HG02588 (cell line): Measurements from ENCODE around the gene ZNF737.
"Not testable (repeated sequence)": the region's sequence is repeated elsewhere in the genome, so short reads cannot be mapped to it uniquely, and the experiment has no call there.

Experiments
- ATAC-seq: cut with Tn5 transposase; IDR thresholded peaks from one replicate; pipeline ENCODE4 v1.9.1; 2021; ENCODE audit warnings: mild to moderate bottlenecking, moderate library complexity; ENCODE audit not compliant: unreplicated experiment

The ZNF737 gene

GRCh38 chr19:20565321-20566018 lies at the start of gene ZNF737:
ZNF737 (minus strand) TSS chr19:20565781; CDS start chr19:20565640, 141 bp downstream.
- peak; percentile 93 for ATAC-seq

DNA sequence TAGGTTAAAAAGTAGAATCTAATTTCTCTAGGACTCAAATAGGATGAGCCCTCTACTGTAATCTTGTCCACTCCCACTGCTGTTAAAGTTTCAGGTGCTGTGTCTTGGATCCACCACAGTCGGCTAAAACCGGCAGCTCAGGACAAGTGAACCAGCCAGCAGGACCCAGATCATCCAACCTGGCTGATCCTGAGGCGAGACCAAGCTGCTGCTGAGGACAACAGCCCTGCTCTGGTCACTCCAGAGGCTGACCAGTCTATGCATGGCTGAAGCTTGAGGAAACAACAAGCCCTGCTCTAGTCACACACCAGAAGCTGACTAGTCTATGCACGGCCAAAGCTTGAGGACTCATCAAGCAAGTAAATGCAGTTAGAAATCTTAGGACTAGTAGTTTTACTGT lies 49.4 kb upstream of the ZNF737 start:
- not testable (repeated sequence) for ATAC-seq

DNA sequence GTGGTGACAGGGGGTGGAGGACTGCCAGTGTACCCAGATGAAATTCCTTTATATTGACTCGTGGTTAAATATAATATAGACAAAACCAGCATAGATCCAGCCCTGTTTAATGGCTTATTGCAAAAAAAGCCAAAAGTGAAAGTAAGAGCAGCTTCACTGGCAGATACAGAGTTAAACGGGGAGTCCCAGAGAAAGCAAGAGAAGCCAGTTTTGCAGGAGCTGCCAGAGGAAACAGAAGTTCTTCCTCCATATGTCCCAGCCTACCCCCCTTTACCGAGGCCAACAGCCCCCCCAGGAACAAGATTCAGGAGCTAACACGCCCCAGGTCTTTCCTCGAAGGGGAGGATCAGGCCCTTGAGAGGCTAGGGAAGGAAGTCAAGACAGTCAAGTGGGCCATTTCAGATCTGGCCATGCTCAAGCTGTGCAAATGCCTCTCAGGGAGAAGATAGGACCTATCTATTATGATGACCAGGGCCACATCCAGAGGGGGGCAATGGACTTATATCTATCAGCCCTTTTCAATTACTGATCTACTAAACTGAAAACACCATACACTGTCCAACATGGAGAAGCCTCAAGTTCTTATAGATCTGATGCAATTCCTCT lies 47.2 kb upstream of the ZNF737 start:
- no peak for ATAC-seq

- ATAC-seq = no peak
Measured at GRCh38 chr19:20611866-20612265, 46.3 kb upstream of the ZNF737 start.

GRCh38 chr19:20607943-20608342 lies 42.4 kb upstream of the ZNF737 start:
- ATAC-seq = no peak

- no peak for ATAC-seq
Measured at GRCh38 chr19:20558571-20558970, 7.0 kb downstream of the ZNF737 start.

DNA sequence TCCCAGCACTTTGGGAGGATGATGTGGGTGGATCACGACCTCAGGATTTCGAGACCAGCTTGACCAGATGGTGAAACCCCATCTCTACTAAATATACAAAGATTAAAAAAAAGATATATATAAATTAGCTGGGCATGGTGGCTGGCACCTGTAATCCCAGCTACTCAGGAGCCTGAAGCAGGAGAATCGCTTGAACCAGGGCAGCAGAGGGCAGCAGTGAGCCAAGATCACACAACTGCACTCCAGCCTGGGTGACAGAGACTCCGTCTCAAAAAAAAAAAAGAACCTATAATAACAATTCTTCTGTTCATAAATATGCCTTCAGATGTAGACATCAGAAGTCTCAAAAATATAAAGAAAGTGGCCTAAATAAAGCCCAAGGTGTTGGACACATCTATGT lies 7.6 kb downstream of the ZNF737 start:
- ATAC-seq = no peak

- not testable (repeated sequence) for ATAC-seq
Measured at GRCh38 chr19:20544667-20545333, 20.8 kb downstream of the ZNF737 start.

- ATAC-seq = not testable (repeated sequence)
Measured at GRCh38 chr19:20530303-20530702, 35.3 kb downstream of the ZNF737 start.

- no peak for ATAC-seq
Measured at GRCh38 chr19:20513189-20513904, 52.2 kb downstream of the ZNF737 start.

GRCh38 chr19:20503476-20503875 lies 62.1 kb downstream of the ZNF737 start:
- no peak for ATAC-seq
